Measurements from ENCODE around the gene MXD3. TPM values are rescaled to one million over a fixed set of nuclear protein-coding genes. Genes with fewer than 3 reads are reported as not detected.
"Not testable (repeated sequence)": the region's sequence is repeated elsewhere in the genome, so short reads cannot be mapped to it uniquely, and the experiment has no call there.

MXD3 gene, protein sequence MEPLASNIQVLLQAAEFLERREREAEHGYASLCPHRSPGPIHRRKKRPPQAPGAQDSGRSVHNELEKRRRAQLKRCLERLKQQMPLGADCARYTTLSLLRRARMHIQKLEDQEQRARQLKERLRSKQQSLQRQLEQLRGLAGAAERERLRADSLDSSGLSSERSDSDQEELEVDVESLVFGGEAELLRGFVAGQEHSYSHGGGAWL
- 1 to 10 TPM; 2.1 to 4.2 (median 4.1) TPM for polyA plus RNA-seq

DNA sequence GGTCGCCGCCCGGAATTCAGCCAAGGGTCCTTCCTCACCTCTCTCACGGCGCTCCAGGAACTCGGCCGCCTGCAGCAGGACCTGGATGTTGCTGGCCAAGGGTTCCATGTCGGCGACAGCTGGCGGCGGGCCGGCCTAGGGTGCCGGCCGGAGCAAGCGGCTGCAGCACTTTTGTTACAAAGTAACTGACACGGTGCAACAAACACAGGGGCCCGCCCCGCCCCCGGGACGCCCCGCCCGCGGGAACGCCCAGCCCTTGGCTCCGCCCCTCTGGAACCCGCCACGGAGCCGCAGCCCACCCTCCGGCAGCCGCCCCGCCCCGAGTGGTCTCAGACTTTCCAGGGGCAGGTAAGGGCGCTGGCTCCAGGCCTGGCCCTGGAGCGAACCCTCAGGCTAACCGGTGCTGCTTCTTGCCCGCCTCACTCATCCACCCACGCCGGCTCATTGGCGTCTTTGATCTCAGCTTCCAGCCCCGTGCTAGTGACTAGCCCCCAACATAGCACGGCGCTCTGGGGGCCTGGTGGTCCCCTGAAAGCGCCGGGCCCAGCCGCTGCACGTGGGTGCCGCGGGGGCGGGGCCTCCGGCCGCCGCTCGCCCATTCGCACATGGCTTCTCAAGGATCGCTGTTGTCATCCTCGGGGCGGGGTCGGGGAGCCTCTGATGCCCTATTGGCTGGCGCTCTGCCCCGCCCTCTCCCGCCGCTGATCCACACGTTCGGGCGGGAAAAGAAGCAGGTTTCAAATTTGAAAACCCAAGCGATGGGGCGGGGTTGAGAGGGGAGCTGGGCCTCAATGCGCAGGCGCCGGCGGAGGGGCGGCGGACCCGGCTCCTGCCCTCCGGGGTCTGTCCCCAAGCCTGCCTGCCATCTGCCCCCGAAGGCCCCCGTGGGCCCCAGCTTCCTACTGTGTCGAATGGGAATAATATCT is at the start of gene MXD3:
MXD3 (minus strand) TSS at position 176 of the 926 bp plus-strand sequence; CDS start at position 108, 68 bp downstream.
- peaks cover 33 to 40% of the 10 kb centered on the region in 2 donors for H3K4me1 Mint-ChIP-seq
- no peaks in the 10 kb centered on the region for H3K9me3 Mint-ChIP-seq
- DNase-seq, result peak; percentile 89 to 93 (median 91)
- H3K36me3 Mint-ChIP-seq, result peaks cover 0 to 5% (median under 1%) of the 10 kb centered on the region in 3 donors
- peak within 1 kb of the TSS; percentile 71 to 92 (median 83) for H3K4me3 Mint-ChIP-seq
- peaks cover 0 to 7% (median 6%) of the 10 kb centered on the region in 3 donors for H3K27me3 Mint-ChIP-seq (ENCODE audit: low read depth in 3 of 3)
- H3K27ac Mint-ChIP-seq, result peak within 1 kb of the TSS; percentile 57 to 85 (median 78)

DNA sequence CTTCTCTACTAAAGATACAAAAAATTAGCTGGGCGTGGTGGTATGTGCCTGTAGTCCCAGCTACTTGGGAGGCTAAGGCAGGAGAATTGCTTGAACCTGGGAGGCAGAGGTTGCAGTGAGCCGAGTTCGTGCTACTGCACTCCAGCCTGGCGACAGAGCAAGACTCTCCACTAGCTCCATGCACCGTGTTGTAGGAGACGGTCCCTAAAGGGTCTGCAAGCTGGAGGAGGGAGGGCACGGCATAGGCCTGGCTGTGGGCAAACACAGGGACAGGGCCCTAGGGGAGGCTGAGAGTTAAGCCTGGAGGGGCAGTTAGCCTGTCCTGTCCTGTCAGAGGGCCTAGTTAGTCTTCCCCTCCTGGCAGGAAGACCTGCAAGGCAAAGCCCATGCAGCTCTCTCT is 49.0 kb upstream of the MXD3 start:
- not testable (repeated sequence) for H3K9me3 Mint-ChIP-seq, DNase-seq, H3K36me3 Mint-ChIP-seq
- Mint-ChIP-seq H3K4me1 (peaks cover 70 to 77% of the 10 kb centered on the region in 2 donors), H3K4me3 (peak overlapping the region in 1 of 5 donors; percentile 18), H3K27me3 (ENCODE audit: low read depth in 3 of 3) (peaks cover 3 to 16% (median 15%) of the 10 kb centered on the region in 3 donors), H3K27ac (peak overlapping the region in 2 of 6 donors; percentile 58 to 68)

- Mint-ChIP-seq H3K36me3 (no peaks in the 10 kb centered on the region), H3K27me3 (ENCODE audit: low read depth in 3 of 3) (peaks cover 3 to 16% (median 15%) of the 10 kb centered on the region in 3 donors), H3K27ac (peak overlapping the region in 5 of 6 donors; percentile 74 to 91 (median 89)), H3K4me3 (peak overlapping the region; percentile 79 to 85 (median 83)), H3K4me1 (peaks cover 79 to 83% of the 10 kb centered on the region in 2 donors), H3K9me3 (no peaks in the 10 kb centered on the region)
- no peak for DNase-seq
Measured at GRCh38 chr5:177359860-177360259, 48.2 kb upstream of the MXD3 start.

- Mint-ChIP-seq H3K9me3 (no peaks in the 10 kb centered on the region), H3K27ac (peak overlapping the region; percentile 78 to 91 (median 90)), H3K36me3 (no peaks in the 10 kb centered on the region), H3K4me3 (peak overlapping the region; percentile 79 to 85 (median 83)), H3K27me3 (ENCODE audit: low read depth in 3 of 3) (peaks cover 3 to 16% (median 15%) of the 10 kb centered on the region in 3 donors), H3K4me1 (peaks cover 79 to 86% of the 10 kb centered on the region in 2 donors)
- DNase-seq, result no peak
Measured at GRCh38 chr5:177359451-177359851, 47.8 kb upstream of the MXD3 start.

- peaks cover 4 to 17% (median 16%) of the 10 kb centered on the region in 3 donors for H3K27me3 Mint-ChIP-seq (ENCODE audit: low read depth in 3 of 3)
- peak overlapping the region; percentile 79 to 85 (median 83) for H3K4me3 Mint-ChIP-seq
- no peaks in the 10 kb centered on the region for H3K9me3 Mint-ChIP-seq
- H3K36me3 Mint-ChIP-seq, result no peaks in the 10 kb centered on the region
- DNase-seq, result no peak
- H3K27ac Mint-ChIP-seq, result peak overlapping the region; percentile 78 to 91 (median 90)
- peaks cover 76 to 79% of the 10 kb centered on the region in 2 donors for H3K4me1 Mint-ChIP-seq
Measured at GRCh38 chr5:177358370-177358819, 46.7 kb upstream of the MXD3 start.

- H3K36me3 Mint-ChIP-seq, result no peaks in the 10 kb centered on the region
- H3K27me3 Mint-ChIP-seq (ENCODE audit: low read depth in 3 of 3), result peaks cover 4 to 16% (median 15%) of the 10 kb centered on the region in 3 donors
- H3K9me3 Mint-ChIP-seq, result no peaks in the 10 kb centered on the region
- DNase-seq, result peak; percentile 85 to 86 (median 85)
- peak within 1 kb of the TSS; percentile 83 to 97 (median 92) for H3K27ac Mint-ChIP-seq
- peak within 1 kb of the TSS; percentile 79 to 91 (median 83) for H3K4me3 Mint-ChIP-seq
- H3K4me1 Mint-ChIP-seq, result peaks cover 69 to 76% of the 10 kb centered on the region in 2 donors
Measured at GRCh38 chr5:177357459-177358351, 46.0 kb upstream of the MXD3 start, which contains the start of gene RGS14. RGS14 (plus strand) TSS chr5:177357924; CDS start chr5:177358025, 101 bp downstream.

DNA sequence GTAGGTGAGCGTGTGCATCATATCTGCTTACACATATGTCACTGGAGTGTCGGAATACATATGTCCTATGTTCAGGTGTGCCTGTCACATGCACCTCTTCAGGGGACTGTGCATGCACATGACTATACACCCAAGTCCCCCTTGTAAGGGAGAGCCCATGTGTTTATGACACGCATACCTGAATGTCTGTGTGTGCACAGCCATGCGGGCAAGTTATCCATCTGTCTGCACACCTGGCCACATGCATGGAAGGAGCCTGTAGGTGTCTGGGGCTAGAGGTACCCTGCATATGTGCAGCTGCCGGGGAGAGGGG is 45.4 kb upstream of the MXD3 start:
- Mint-ChIP-seq H3K4me3 (peak overlapping the region; percentile 79 to 91 (median 83)), H3K4me1 (peaks cover 64 to 71% of the 10 kb centered on the region in 2 donors), H3K27ac (peak overlapping the region; percentile 83 to 97 (median 92)), H3K27me3 (ENCODE audit: low read depth in 3 of 3) (peaks cover 4 to 16% (median 15%) of the 10 kb centered on the region in 3 donors), H3K36me3 (no peaks in the 10 kb centered on the region), H3K9me3 (no peaks in the 10 kb centered on the region)
- DNase-seq, result no peak

DNA sequence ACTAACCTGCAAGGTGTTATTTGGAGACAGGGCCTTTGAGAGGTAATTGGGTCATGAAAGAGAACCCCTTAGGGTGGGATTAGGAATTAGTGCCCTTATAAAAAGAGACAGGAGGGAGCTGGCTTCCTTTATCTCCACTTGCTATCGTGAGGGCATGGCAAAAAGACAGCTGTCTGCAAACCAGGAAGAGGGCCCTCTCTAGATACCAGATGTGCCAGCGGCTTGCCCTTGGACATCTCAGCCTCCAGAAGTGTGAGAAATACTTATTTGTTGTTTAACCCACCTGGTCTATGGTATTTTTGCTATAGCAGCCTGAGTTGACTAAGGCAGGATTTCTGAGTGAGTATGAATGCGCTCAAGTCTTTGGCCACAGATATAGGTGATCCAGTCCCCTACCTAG is 45.0 kb upstream of the MXD3 start:
- Mint-ChIP-seq H3K36me3 (no peaks in the 10 kb centered on the region), H3K27ac (peak overlapping the region; percentile 83 to 97 (median 92)), H3K4me1 (peaks cover 64 to 71% of the 10 kb centered on the region in 2 donors), H3K9me3 (no peaks in the 10 kb centered on the region), H3K4me3 (peak overlapping the region; percentile 79 to 91 (median 83)), H3K27me3 (ENCODE audit: low read depth in 3 of 3) (peaks cover 4 to 17% (median 15%) of the 10 kb centered on the region in 3 donors)
- DNase-seq, result no peak

GRCh38 chr5:177355868-177356168 is 44.1 kb upstream of the MXD3 start:
- Mint-ChIP-seq H3K4me1 (peaks cover 65 to 71% of the 10 kb centered on the region in 2 donors), H3K4me3 (no peak overlapping the region), H3K27ac (peak overlapping the region in 2 of 6 donors; percentile 35 to 74), H3K27me3 (ENCODE audit: low read depth in 3 of 3) (peaks cover 6 to 21% (median 15%) of the 10 kb centered on the region in 3 donors), H3K36me3 (no peaks in the 10 kb centered on the region), H3K9me3 (no peaks in the 10 kb centered on the region)
- no peak for DNase-seq

DNA sequence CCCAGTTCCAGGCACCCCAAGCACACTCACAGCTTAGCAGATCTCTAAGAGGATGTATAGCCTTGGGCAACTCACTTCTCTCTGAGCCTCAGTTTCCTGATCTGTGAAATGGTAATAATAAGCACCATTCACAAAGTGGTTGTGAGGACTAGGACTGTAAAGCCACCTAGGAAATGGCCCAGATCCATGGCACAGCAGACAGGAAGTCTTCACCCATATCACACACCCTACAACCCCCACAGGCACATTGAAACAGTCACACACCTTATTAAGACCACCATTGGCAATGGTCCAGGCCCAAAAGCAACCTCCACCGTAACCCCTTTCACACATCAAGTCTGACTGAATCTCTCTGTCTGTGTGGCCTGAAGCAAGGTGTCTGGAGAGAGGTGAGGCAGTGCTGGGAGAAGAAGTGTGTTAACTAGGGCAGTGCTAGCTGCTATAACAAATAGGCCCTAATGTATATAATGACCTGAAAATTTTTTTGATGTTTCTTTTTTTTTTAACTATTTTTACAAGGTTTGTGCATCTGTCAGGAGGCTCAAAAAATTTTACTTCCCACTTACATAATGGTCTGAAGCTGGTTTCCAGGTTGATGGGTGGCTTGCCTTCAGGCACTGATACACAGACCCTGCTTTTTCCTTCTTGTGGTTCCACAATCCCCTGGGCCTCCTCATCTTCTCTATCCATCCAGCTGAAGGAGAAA is 43.6 kb upstream of the MXD3 start:
- peaks cover 6 to 21% (median 15%) of the 10 kb centered on the region in 3 donors for H3K27me3 Mint-ChIP-seq (ENCODE audit: low read depth in 3 of 3)
- H3K4me3 Mint-ChIP-seq, result no peak overlapping the region
- peaks cover 70 to 74% of the 10 kb centered on the region in 2 donors for H3K4me1 Mint-ChIP-seq
- no peak for DNase-seq
- H3K9me3 Mint-ChIP-seq, result no peaks in the 10 kb centered on the region
- H3K27ac Mint-ChIP-seq, result peak overlapping the region in 2 of 6 donors; percentile 8 to 43
- H3K36me3 Mint-ChIP-seq, result no peaks in the 10 kb centered on the region

DNA sequence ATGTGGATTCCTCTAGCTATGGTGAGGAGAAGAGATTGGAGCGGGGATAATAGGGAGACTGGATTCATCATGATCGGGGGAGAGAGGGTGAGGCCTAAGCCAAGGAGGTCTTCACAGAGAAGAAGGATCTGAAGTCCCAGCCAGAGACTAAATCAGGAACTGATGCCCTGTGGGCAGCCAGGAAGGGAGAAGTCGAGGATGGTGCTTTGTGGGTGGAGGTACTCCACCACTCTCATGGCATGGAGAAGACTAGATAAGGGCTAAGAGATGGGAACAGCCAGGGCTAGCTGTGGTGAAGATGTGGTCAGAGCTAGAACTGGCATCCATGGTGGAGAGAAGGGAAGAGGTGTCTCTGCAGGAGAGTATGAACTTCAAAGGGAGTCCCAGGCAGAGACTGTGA is 43.0 kb upstream of the MXD3 start:
- Mint-ChIP-seq H3K27ac (peak overlapping the region in 3 of 6 donors; percentile 2 to 76 (median 43)), H3K4me3 (no peak overlapping the region), H3K27me3 (ENCODE audit: low read depth in 3 of 3) (peaks cover 6 to 21% (median 15%) of the 10 kb centered on the region in 3 donors), H3K4me1 (peaks cover 70 to 74% of the 10 kb centered on the region in 2 donors), H3K36me3 (peaks cover 0 to 2% (median 0%) of the 10 kb centered on the region in 3 donors), H3K9me3 (no peaks in the 10 kb centered on the region)
- no peak for DNase-seq

- H3K36me3 Mint-ChIP-seq, result peaks cover 0 to 3% (median under 1%) of the 10 kb centered on the region in 3 donors
- H3K4me3 Mint-ChIP-seq, result no peak overlapping the region
- H3K4me1 Mint-ChIP-seq, result peaks cover 70 to 74% of the 10 kb centered on the region in 2 donors
- no peak overlapping the region for H3K27ac Mint-ChIP-seq
- peaks cover 6 to 21% (median 15%) of the 10 kb centered on the region in 3 donors for H3K27me3 Mint-ChIP-seq (ENCODE audit: low read depth in 3 of 3)
- no peak for DNase-seq
- H3K9me3 Mint-ChIP-seq, result no peaks in the 10 kb centered on the region
Measured at GRCh38 chr5:177354256-177354655, 42.6 kb upstream of the MXD3 start.
